CD14-positive monocyte (primary cell): ENCODE results near the gene GNAS. TPM values are rescaled to one million over a fixed set of nuclear protein-coding genes. Genes with fewer than 3 reads are reported as not detected.
A peak's percentile ranks its signal among the peaks of the same experiment; 100 is the strongest.

Experiments
- DNase-seq, 3 donors: peaks; one replicate each; pipeline ENCODE4 v3.0.0-alpha.2; 2011 to 2022
- H2AFZ ChIP-seq: 2 replicates; pipeline ENCODE4 v1.6.0; 2012; ENCODE audit warnings: mild to moderate bottlenecking, low read depth, low read length, inconsistent platforms; ENCODE audit not compliant: insufficient read depth, poor library complexity, severe bottlenecking
- H3K27ac ChIP-seq, 2 donors: 1 replicate in 1 of 2; 2 replicates in 1 of 2; pipeline ENCODE4 v1.5.1; 2012 to 2013; ENCODE audit warnings: low read length in 2 of 2, control low read depth in 1 of 2, inconsistent platforms in 1 of 2, low read depth in 1 of 2, mild to moderate bottlenecking in 1 of 2
- H3K27me3 ChIP-seq, 2 donors: one replicate each; pipeline versions ENCODE4 v1.6.0 to v1.6.1; 2011 to 2013; ENCODE audit warnings: low read length in 2 of 2; ENCODE audit not compliant: control insufficient read depth in 2 of 2, insufficient read depth in 2 of 2
- H3K36me3 ChIP-seq, 2 donors: replicated peaks in 1 of 2; 1 replicate in 1 of 2; 2 replicates in 1 of 2; pipeline versions ENCODE4 v1.5.1 to v1.6.1; 2012 to 2013; ENCODE audit warnings: low read length in 2 of 2, control low read depth in 1 of 2, inconsistent platforms in 1 of 2, mild to moderate bottlenecking in 1 of 2; ENCODE audit not compliant: insufficient read depth in 2 of 2, control insufficient read depth in 1 of 2
- H3K4me1 ChIP-seq, 2 donors: 1 replicate in 1 of 2; 2 replicates in 1 of 2; pipeline versions ENCODE4 v1.5.1 to v1.6.1; 2012 to 2013; ENCODE audit warnings: low read length in 2 of 2, control low read depth in 1 of 2, inconsistent platforms in 1 of 2, mild to moderate bottlenecking in 1 of 2, moderate library complexity in 1 of 2; ENCODE audit not compliant: insufficient read depth in 2 of 2, control insufficient read depth in 1 of 2
- H3K4me2 ChIP-seq: replicated peaks from 2 replicates; pipeline ENCODE3; 2012; ENCODE audit warnings: low read length, moderate library complexity, mild to moderate bottlenecking; ENCODE audit not compliant: poor library complexity, severe bottlenecking; ENCODE audit errors: extremely low read depth
- H3K4me3 ChIP-seq, 3 experiments: fragments of 200-600 bp in 1 of 3; sonication (generic) in 1 of 3; replicated peaks in 1 of 3; 1 replicate in 2 of 3; 2 replicates in 1 of 3; pipeline ENCODE4 v1.5.1; 2011 to 2013; ENCODE audit warnings: low read length in 3 of 3, mild to moderate bottlenecking in 3 of 3, control low read depth in 2 of 3, low read depth in 2 of 3, inconsistent platforms in 1 of 3, moderate library complexity in 1 of 3
- H3K79me2 ChIP-seq: 2 replicates; pipeline ENCODE4 v1.6.0; 2012; ENCODE audit warnings: mild to moderate bottlenecking, control low read depth, inconsistent platforms, low read length, moderate library complexity; ENCODE audit not compliant: insufficient read depth
- H3K9ac ChIP-seq: 2 replicates; pipeline ENCODE4 v1.6.0; 2017; ENCODE audit warnings: low read length, mild to moderate bottlenecking; ENCODE audit not compliant: insufficient read depth, poor library complexity, severe bottlenecking
- H3K9me3 ChIP-seq, 2 donors: replicated peaks in 1 of 2; 1 replicate in 1 of 2; 2 replicates in 1 of 2; pipeline versions ENCODE4 v1.5.1 to v1.6.1; 2012 to 2013; ENCODE audit warnings: low read length in 2 of 2, control low read depth in 1 of 2; ENCODE audit not compliant: control insufficient read depth in 1 of 2, insufficient read depth in 1 of 2
- H4K20me1 ChIP-seq: 2 replicates; pipeline ENCODE4 v1.6.0; 2012; ENCODE audit warnings: mild to moderate bottlenecking, low read length, control low read depth, moderate library complexity; ENCODE audit not compliant: insufficient read depth
- H3K27ac Mint-ChIP-seq, 7 donors: one replicate each; pipeline ENCODE4 v1.8.0; 2020; ENCODE audit warnings: mild to moderate bottlenecking in 7 of 7, mixed read lengths in 7 of 7, moderate library complexity in 6 of 7, inconsistent platforms in 2 of 7
- H3K27me3 Mint-ChIP-seq, 3 donors: one replicate each; pipeline ENCODE4 v1.8.0; 2021 to 2022; ENCODE audit warnings: low read depth in 3 of 3, mild to moderate bottlenecking in 3 of 3, mixed read lengths in 3 of 3, moderate library complexity in 3 of 3, inconsistent platforms in 1 of 3
- H3K36me3 Mint-ChIP-seq, 2 donors: one replicate each; pipeline ENCODE4 v1.8.0; 2020; ENCODE audit warnings: mixed read lengths in 2 of 2, inconsistent platforms in 1 of 2, mild to moderate bottlenecking in 1 of 2
- H3K4me1 Mint-ChIP-seq: one replicate; pipeline ENCODE4 v1.8.0; 2020; ENCODE audit warnings: mild to moderate bottlenecking, mixed read lengths
- H3K4me3 Mint-ChIP-seq, 2 donors: one replicate each; pipeline ENCODE4 v1.8.0; 2020; ENCODE audit warnings: mild to moderate bottlenecking in 2 of 2, mixed read lengths in 2 of 2, moderate library complexity in 1 of 2
- H3K9me3 Mint-ChIP-seq, 7 donors: one replicate each; pipeline ENCODE4 v1.8.0; 2020 to 2022; ENCODE audit warnings: mixed read lengths in 7 of 7, mild to moderate bottlenecking in 6 of 7, moderate library complexity in 6 of 7, inconsistent platforms in 2 of 7
- CTCF ChIP-seq: fragments of 200-600 bp; IDR thresholded peaks from one replicate; pipeline ENCODE4 v1.8.0; 2022; ENCODE audit warnings: antibody characterized with exemption, mild to moderate bottlenecking
- WGBS: methylation state at CpG from one replicate; pipeline ENCODE4 v1.1.5; 2013; ENCODE audit warnings: missing lambda C conversion rate; ENCODE audit not compliant: insufficient coverage; 5-methylcytosine and 5-hydroxymethylcytosine counted together
- intact Hi-C, 2 donors: fragments of 100-400 bp; cut with micrococcal nuclease; formaldehyde crosslinking; loops; one replicate each; pipeline versions ENCODE4 v1.15.0 to v1.15.1; 2023
- polyA plus RNA-seq, 3 donors: library from polyadenylated mRNA; depleted of rRNA in 1 of 3; unstranded in 2 of 3; stranded (reverse) in 1 of 3; fragments of 300-500 nt in 2 of 3; fragments of >200 nt in 1 of 3; fragmentation: Illumina TruSeq in 2 of 3; gene quantifications; 1 replicate in 2 of 3; 2 replicates in 1 of 3; pipeline ENCODE4 v1.2.3, GENCODE V29; 2012 to 2021

GNAS gene
- polyA plus RNA-seq, 3 donors, result 109 to 1,105 (median 124) TPM

GRCh38 chr20:58847463-58847862, 5.1 kb upstream of the GNAS start:
- no peak overlapping the region for H3K27ac ChIP-seq
- intact Hi-C loops, result loop anchor here in 1 of 2 donors (5.0 kb wide), 1 partner anchor 195 kb away; the partner anchor contains the start of gene STX16

GRCh38 chr20:58850693-58851174, 1.8 kb upstream of the GNAS start, which contains the start of gene GNAS-AS1:
GNAS-AS1 (minus strand) TSS chr20:58850902.
- Histone ChIP-seq H3K9me3 (peaks cover 47 to 49% of the 10 kb centered on the region in 2 donors), H3K27ac (no peak within 1 kb of the TSS), H3K36me3 (no peaks in the 10 kb centered on the region), H3K4me1 (peaks cover 18 to 19% of the 10 kb centered on the region in 2 donors), H3K27me3 (peaks cover 24 to 87% of the 10 kb centered on the region in 2 donors), H2AFZ (no peak within 1 kb of the TSS), H3K9ac (no peak within 1 kb of the TSS), H4K20me1 (no peaks in the 10 kb centered on the region), H3K4me3 (no peak within 1 kb of the TSS), H3K79me2 (no peaks in the 10 kb centered on the region), H3K4me2 (no peak within 1 kb of the TSS)
- H3K4me1 Mint-ChIP-seq, result peaks cover 30% of the 10 kb centered on the region
- peaks cover 10 to 43% (median 30%) of the 10 kb centered on the region in 7 donors for H3K9me3 Mint-ChIP-seq
- DNase-seq, result no peak
- H3K36me3 Mint-ChIP-seq, result peaks cover 0 to 4% of the 10 kb centered on the region in 2 donors
- H3K27me3 Mint-ChIP-seq, result peaks cover 69 to 89% (median 81%) of the 10 kb centered on the region in 3 donors
- no peak for TF ChIP-seq CTCF
- intact Hi-C loops, result loop anchor here in 1 of 2 donors (10.0 kb wide), 1 partner anchor 206 kb away; no protein-coding TSS in a partner anchor
- 52% methylated on average over 16 of the region's 25 CpGs for WGBS
- H3K4me3 Mint-ChIP-seq, result peak within 1 kb of the TSS; percentile 59 to 74
- H3K27ac Mint-ChIP-seq, result no peak within 1 kb of the TSS

More at GRCh38 chr20:58847463-58847862, 5.1 kb upstream of the GNAS start:
- Histone ChIP-seq H4K20me1 (no peaks in the 10 kb centered on the region), H3K4me2 (peak overlapping the region; percentile 30), H3K4me3 (peak overlapping the region in 1 of 3 experiments; percentile 4), H3K9ac (no peak overlapping the region), H3K9me3 (peaks cover 18 to 22% of the 10 kb centered on the region in 2 donors), H3K79me2 (no peaks in the 10 kb centered on the region), H3K27me3 (peaks cover 48 to 90% of the 10 kb centered on the region in 2 donors), H2AFZ (no peak overlapping the region), H3K36me3 (no peaks in the 10 kb centered on the region), H3K4me1 (peaks cover 18 to 19% of the 10 kb centered on the region in 2 donors)
- TF ChIP-seq CTCF, result no peak
- no peak for DNase-seq
- Mint-ChIP-seq H3K27me3 (peaks cover 76 to 89% (median 84%) of the 10 kb centered on the region in 3 donors), H3K27ac (peak overlapping the region in 1 of 7 donors; percentile 30), H3K9me3 (peaks cover 5 to 26% (median 17%) of the 10 kb centered on the region in 7 donors), H3K4me1 (peaks cover 26% of the 10 kb centered on the region), H3K4me3 (peak overlapping the region in 1 of 2 donors; percentile 56), H3K36me3 (peaks cover 0 to 2% of the 10 kb centered on the region in 2 donors)
- 0% methylated on average over 1 of the region's 2 CpGs for WGBS
